A172 (cell line): ENCODE data around the gene MORN5. TPM values are rescaled to one million over a fixed set of nuclear protein-coding genes. Genes with fewer than 3 reads are reported as not detected.

Experiments used
- DNase-seq: peaks from one replicate; pipeline ENCODE4 v3.0.0-alpha.2; 2015; ENCODE audit warnings: low spot score
- total RNA-seq: library from RNA; depleted of rRNA; stranded (reverse); fragments of >200 nt; shearing (Covaris generic); gene quantifications from 2 replicates; pipeline ENCODE4 v1.2.3, GENCODE V29; 2014

Gene MORN5
- total RNA-seq, 1 experiment from 2014 or later = not detected

GRCh38 chr9:122124528-122124927, 35.2 kb upstream of the MORN5 start:
- no peak for DNase-seq

GRCh38 chr9:122125158-122125508, 34.6 kb upstream of the MORN5 start:
- DNase-seq = peak; percentile 70

- no peak for DNase-seq
Observed at GRCh38 chr9:122125509-122126330, 34.0 kb upstream of the MORN5 start.

- DNase-seq = no peak
Observed at GRCh38 chr9:122126331-122127261, 33.1 kb upstream of the MORN5 start.

- DNase-seq = no peak
Observed at GRCh38 chr9:122127396-122127798, 32.3 kb upstream of the MORN5 start.

- DNase-seq = no peak
Observed at GRCh38 chr9:122128007-122128968, 31.4 kb upstream of the MORN5 start.

- no peak for DNase-seq
Observed at GRCh38 chr9:122128969-122129343, 30.8 kb upstream of the MORN5 start.

- DNase-seq = no peak
Observed at GRCh38 chr9:122129969-122130368, 29.7 kb upstream of the MORN5 start.

- no peak for DNase-seq
Observed at GRCh38 chr9:122130837-122131236, 28.9 kb upstream of the MORN5 start.

GRCh38 chr9:122131401-122132001, 28.2 kb upstream of the MORN5 start:
- no peak for DNase-seq

- DNase-seq = no peak
Observed at GRCh38 chr9:122132539-122132938, 27.2 kb upstream of the MORN5 start.

GRCh38 chr9:122133263-122133983, 26.3 kb upstream of the MORN5 start:
- DNase-seq = no peak

GRCh38 chr9:122133984-122134535, 25.6 kb upstream of the MORN5 start:
- DNase-seq = no peak

- DNase-seq = no peak
Observed at GRCh38 chr9:122134822-122135528, 24.7 kb upstream of the MORN5 start.

- DNase-seq = no peak
Observed at GRCh38 chr9:122135529-122135859, 24.2 kb upstream of the MORN5 start.

- DNase-seq = no peak
Observed at GRCh38 chr9:122138560-122139268, 21.0 kb upstream of the MORN5 start.

- no peak for DNase-seq
Observed at GRCh38 chr9:122140368-122141193, 19.1 kb upstream of the MORN5 start.

- DNase-seq = no peak
Observed at GRCh38 chr9:122141671-122142070, 18.0 kb upstream of the MORN5 start.
